ENCODE data around the gene SLIT2. TPM values are rescaled to one million over a fixed set of nuclear protein-coding genes. Genes with fewer than 3 reads are reported as not detected.

The SLIT2 gene, protein sequence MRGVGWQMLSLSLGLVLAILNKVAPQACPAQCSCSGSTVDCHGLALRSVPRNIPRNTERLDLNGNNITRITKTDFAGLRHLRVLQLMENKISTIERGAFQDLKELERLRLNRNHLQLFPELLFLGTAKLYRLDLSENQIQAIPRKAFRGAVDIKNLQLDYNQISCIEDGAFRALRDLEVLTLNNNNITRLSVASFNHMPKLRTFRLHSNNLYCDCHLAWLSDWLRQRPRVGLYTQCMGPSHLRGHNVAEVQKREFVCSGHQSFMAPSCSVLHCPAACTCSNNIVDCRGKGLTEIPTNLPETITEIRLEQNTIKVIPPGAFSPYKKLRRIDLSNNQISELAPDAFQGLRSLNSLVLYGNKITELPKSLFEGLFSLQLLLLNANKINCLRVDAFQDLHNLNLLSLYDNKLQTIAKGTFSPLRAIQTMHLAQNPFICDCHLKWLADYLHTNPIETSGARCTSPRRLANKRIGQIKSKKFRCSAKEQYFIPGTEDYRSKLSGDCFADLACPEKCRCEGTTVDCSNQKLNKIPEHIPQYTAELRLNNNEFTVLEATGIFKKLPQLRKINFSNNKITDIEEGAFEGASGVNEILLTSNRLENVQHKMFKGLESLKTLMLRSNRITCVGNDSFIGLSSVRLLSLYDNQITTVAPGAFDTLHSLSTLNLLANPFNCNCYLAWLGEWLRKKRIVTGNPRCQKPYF (N-terminal part only)
- total RNA-seq, result 1 to 10 TPM; 4.7 to 9.0 (median 6.1) TPM
- polyA plus RNA-seq, result 1 to 10 TPM in 2 of 3 donors, under 1 TPM in 1; 0.22 to 2.5 (median 1.4) TPM
- long read RNA-seq, donor 1, partial matches to known transcripts, result 0 of 1 reads
- long read RNA-seq, donor 1, other reads (novel, unspliced or antisense), result 1 of 1 reads
- long read RNA-seq, donor 2, partial matches to known transcripts, result 5 of 6 reads
- long read RNA-seq, donor 2, other reads (novel, unspliced or antisense), result 1 of 6 reads

DNA sequence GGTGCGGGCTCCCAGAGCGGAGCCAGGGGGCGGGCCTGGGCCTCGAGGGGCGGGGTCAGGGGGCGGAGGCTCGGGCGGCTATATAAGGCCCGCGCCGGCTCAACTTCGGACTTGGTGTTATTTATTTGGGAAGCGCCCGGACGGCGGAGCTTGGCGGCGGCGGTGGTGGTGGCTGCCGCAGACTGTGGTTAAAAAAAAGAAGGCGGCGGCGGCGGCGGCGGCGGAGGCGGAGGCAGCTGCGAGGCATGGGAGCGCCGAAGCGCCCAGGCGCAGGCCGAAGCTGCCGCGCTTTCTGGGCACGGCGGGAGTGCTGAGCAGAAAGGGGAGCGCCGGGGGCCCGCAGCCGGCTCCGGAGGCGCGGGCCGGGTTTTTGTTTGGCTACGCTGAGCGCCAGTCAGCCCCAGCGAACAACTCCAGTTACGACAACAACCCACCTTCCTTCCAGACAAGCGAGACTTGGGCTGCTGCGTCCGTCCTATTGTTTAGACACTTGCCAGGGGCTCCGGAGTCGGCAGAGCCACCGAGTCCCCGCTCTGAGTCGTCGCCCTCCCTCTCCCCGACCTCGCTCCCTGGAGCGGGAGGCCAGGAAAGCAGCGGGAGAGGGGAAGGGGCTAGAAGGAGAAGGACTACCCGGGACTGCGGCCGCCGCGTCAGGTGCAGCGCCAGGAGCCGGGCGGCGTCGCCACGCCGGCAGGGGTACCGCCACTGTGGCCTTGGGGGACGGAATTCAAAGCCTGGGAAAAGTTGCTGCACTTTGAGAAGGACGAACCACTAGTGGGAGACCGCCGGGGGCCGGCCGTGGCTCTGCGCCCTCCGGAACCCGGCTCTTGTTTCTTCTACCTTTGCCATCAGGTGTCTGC lies at the start of gene SLIT2:
TSS of gene SLIT2 (plus strand) at position 110 of the 860 bp plus-strand sequence. CDS start 1,911 bp downstream, outside the sequence.
- TF ChIP-seq, protein P1, sequence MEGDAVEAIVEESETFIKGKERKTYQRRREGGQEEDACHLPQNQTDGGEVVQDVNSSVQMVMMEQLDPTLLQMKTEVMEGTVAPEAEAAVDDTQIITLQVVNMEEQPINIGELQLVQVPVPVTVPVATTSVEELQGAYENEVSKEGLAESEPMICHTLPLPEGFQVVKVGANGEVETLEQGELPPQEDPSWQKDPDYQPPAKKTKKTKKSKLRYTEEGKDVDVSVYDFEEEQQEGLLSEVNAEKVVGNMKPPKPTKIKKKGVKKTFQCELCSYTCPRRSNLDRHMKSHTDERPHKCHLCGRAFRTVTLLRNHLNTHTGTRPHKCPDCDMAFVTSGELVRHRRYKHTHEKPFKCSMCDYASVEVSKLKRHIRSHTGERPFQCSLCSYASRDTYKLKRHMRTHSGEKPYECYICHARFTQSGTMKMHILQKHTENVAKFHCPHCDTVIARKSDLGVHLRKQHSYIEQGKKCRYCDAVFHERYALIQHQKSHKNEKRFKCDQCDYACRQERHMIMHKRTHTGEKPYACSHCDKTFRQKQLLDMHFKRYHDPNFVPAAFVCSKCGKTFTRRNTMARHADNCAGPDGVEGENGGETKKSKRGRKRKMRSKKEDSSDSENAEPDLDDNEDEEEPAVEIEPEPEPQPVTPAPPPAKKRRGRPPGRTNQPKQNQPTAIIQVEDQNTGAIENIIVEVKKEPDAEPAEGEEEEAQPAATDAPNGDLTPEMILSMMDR (IDR thresholded peaks at IDR 0.05), result no peak
- Histone ChIP-seq H3K27ac (peak within 1 kb of the TSS; percentile 64), H3K4me3 (peak within 1 kb of the TSS; percentile 77), H3K9me3 (no peaks in the 10 kb centered on the region), H3K27me3 (ENCODE audit: insufficient read depth in 3 of 3, low read length in 2 of 3) (peaks cover 0 to 35% (median 21%) of the 10 kb centered on the region in 3 donors), H3K36me3 (ENCODE audit: insufficient read depth in 1 of 2, low read depth in 1 of 2) (no peaks in the 10 kb centered on the region), H3K4me1 (peaks cover 4% of the 10 kb centered on the region)
- ATAC-seq, result peak; percentile 88 to 93 (median 90)
- intact Hi-C loops (cut with DNase I), result no loop called here
- peak; percentile 83 to 90 for DNase-seq
- WGBS, 3 donors, result 0 to 1% (median 1%) methylated on average over 39 to 85 of the region's 85 CpGs

DNA sequence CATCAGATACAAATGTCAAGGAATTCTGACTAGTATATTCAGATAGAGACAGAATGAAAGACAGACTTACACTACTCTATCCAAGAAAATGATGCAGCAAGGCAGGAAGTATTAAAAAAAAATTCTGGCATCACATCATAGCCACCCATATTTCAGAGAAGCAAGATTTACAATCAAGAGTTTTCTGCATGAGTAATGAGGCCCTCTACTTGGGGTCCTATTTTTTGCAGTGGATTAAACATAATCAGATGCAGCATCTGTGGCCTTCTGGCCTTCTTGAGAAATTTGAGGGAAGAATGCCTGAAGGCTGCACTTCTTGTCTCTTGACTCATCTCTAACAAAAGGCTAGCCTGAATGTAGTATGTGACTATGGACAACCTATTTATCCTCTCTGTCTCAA lies 48.2 kb upstream of the SLIT2 start:
- H3K27me3 ChIP-seq (ENCODE audit: insufficient read depth in 3 of 3, low read length in 2 of 3), result no peaks in the 10 kb centered on the region
- intact Hi-C loops (cut with DNase I), result no loop called here
- no peak overlapping the region for H3K27ac ChIP-seq
- H3K9me3 ChIP-seq, result no peaks in the 10 kb centered on the region
- no peaks in the 10 kb centered on the region for H3K36me3 ChIP-seq (ENCODE audit: insufficient read depth in 1 of 2, low read depth in 1 of 2)
- H3K4me1 ChIP-seq, result no peaks in the 10 kb centered on the region
- ATAC-seq (no peak), DNase-seq (no peak)
- TF ChIP-seq, protein P1 (IDR thresholded peaks at IDR 0.05), result no peak
- no peak overlapping the region for H3K4me3 ChIP-seq

DNA sequence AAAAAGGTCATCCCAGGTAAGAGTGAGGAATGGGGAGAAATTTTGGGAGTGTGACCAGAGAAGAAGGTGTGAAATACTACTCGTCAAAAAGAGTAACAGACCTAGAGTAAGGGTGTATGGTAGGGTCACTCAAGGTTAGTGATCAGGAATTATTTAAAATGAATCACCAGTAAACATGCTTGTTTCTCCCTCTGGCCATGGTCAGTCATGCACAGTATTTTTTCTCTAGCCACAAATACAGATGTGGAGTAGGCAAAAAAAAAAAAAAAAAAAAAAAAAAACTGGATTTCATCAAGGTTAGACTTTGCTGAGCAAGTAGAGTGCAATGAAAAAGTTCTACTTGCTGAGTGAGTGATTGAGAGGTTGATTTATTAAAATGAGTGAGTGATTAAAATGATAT lies 34.2 kb upstream of the SLIT2 start:
- H3K9me3 ChIP-seq, result no peaks in the 10 kb centered on the region
- intact Hi-C loops (cut with DNase I), result no loop called here
- 0% methylated on average over 1 of the region's 1 CpG for WGBS, 3 donors

DNA sequence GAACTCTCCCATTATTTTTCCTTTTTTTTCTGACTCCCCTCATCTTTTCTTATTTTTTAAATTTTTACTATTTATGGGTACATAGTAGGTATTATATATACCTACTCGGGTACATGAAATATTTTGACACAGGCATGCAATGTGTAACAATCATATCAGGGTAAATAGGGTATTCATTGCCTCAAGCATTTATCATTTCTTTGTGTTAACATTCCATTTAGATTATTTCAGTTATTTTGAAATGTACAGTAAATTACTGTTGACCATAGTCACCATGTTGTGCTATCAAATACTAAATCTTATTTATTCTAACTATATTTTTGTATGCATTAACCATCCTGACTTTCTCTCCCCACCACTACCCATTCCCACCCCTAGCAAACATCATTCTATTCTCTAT lies 33.8 kb upstream of the SLIT2 start:
- TF ChIP-seq, protein P1 (IDR thresholded peaks at IDR 0.05), result no peak
- no peak overlapping the region for H3K27ac ChIP-seq
- no peak for DNase-seq
- no peaks in the 10 kb centered on the region for H3K27me3 ChIP-seq (ENCODE audit: insufficient read depth in 3 of 3, low read length in 2 of 3)
- H3K9me3 ChIP-seq, result no peaks in the 10 kb centered on the region
- H3K4me1 ChIP-seq, result no peaks in the 10 kb centered on the region
- 59 to 88% (median 70%) methylated on average over 1 of the region's 1 CpG for WGBS, 3 donors
- ATAC-seq, result no peak
- intact Hi-C loops (cut with DNase I), result no loop called here
- no peak overlapping the region for H3K4me3 ChIP-seq
- H3K36me3 ChIP-seq (ENCODE audit: insufficient read depth in 1 of 2, low read depth in 1 of 2), result no peaks in the 10 kb centered on the region

More for the DNA sequence above, 34.2 kb upstream of the SLIT2 start:
- Histone ChIP-seq H3K27me3 (ENCODE audit: insufficient read depth in 3 of 3, low read length in 2 of 3) (no peaks in the 10 kb centered on the region), H3K4me3 (no peak overlapping the region), H3K36me3 (ENCODE audit: insufficient read depth in 1 of 2, low read depth in 1 of 2) (no peaks in the 10 kb centered on the region), H3K4me1 (no peaks in the 10 kb centered on the region), H3K27ac (no peak overlapping the region)
- DNase-seq, result no peak
- no peak for ATAC-seq
- TF ChIP-seq, protein P1 (IDR thresholded peaks at IDR 0.05), result no peak
